ENCODE data around the gene LRP1B. TPM values are rescaled to one million over a fixed set of nuclear protein-coding genes. Genes with fewer than 3 reads are reported as not detected.

LRP1B gene
- polyA plus RNA-seq, 3 donors: 0.77 to 1.1 (median 1.1) TPM

- DNase-seq (ENCODE audit: extremely low read depth in 1 of 11, low read depth in 9 of 11, low spot score in 4 of 11): no peak
Observed at GRCh38 chr2:142008135-142008744, 122.6 kb downstream of the LRP1B start.

GRCh38 chr2:141994066-141994465 lies 136.8 kb downstream of the LRP1B start:
- DNase-seq (ENCODE audit: extremely low read depth in 1 of 11, low read depth in 9 of 11, low spot score in 4 of 11): no peak

GRCh38 chr2:141992695-141993094 lies 138.1 kb downstream of the LRP1B start:
- no peak for DNase-seq (ENCODE audit: extremely low read depth in 1 of 11, low read depth in 9 of 11, low spot score in 4 of 11)

- DNase-seq (ENCODE audit: extremely low read depth in 1 of 11, low read depth in 9 of 11, low spot score in 4 of 11): no peak
Observed at GRCh38 chr2:141968433-141968832, 162.4 kb downstream of the LRP1B start.

- no peak for DNase-seq (ENCODE audit: extremely low read depth in 1 of 11, low read depth in 9 of 11, low spot score in 4 of 11)
Observed at GRCh38 chr2:141967980-141968379, 162.8 kb downstream of the LRP1B start.

- DNase-seq (ENCODE audit: extremely low read depth in 1 of 11, low read depth in 9 of 11, low spot score in 4 of 11): no peak
Observed at GRCh38 chr2:141967503-141967902, 163.3 kb downstream of the LRP1B start.

- no peak for DNase-seq (ENCODE audit: extremely low read depth in 1 of 11, low read depth in 9 of 11, low spot score in 4 of 11)
Observed at GRCh38 chr2:141959941-141960340, 170.9 kb downstream of the LRP1B start.

GRCh38 chr2:141959016-141959415 lies 171.8 kb downstream of the LRP1B start:
- DNase-seq (ENCODE audit: extremely low read depth in 1 of 11, low read depth in 9 of 11, low spot score in 4 of 11): no peak

- no peak for DNase-seq (ENCODE audit: extremely low read depth in 1 of 11, low read depth in 9 of 11, low spot score in 4 of 11)
Observed at GRCh38 chr2:141957827-141958450, 172.9 kb downstream of the LRP1B start.

GRCh38 chr2:141957321-141957720 lies 173.5 kb downstream of the LRP1B start:
- no peak for DNase-seq (ENCODE audit: extremely low read depth in 1 of 11, low read depth in 9 of 11, low spot score in 4 of 11)

- no peak for DNase-seq (ENCODE audit: extremely low read depth in 1 of 11, low read depth in 9 of 11, low spot score in 4 of 11)
Observed at GRCh38 chr2:141947396-141948114, 183.3 kb downstream of the LRP1B start.

GRCh38 chr2:141946016-141946415 lies 184.8 kb downstream of the LRP1B start:
- DNase-seq (ENCODE audit: extremely low read depth in 1 of 11, low read depth in 9 of 11, low spot score in 4 of 11): no peak

- no peak for DNase-seq (ENCODE audit: extremely low read depth in 1 of 11, low read depth in 9 of 11, low spot score in 4 of 11)
Observed at GRCh38 chr2:141943918-141944317, 186.9 kb downstream of the LRP1B start.

GRCh38 chr2:141942006-141942789 lies 188.6 kb downstream of the LRP1B start:
- no peak for DNase-seq (ENCODE audit: extremely low read depth in 1 of 11, low read depth in 9 of 11, low spot score in 4 of 11)

- DNase-seq (ENCODE audit: extremely low read depth in 1 of 11, low read depth in 9 of 11, low spot score in 4 of 11): no peak
Observed at GRCh38 chr2:141941210-141941714, 189.6 kb downstream of the LRP1B start.

GRCh38 chr2:141940709-141941108 lies 190.1 kb downstream of the LRP1B start:
- no peak for DNase-seq (ENCODE audit: extremely low read depth in 1 of 11, low read depth in 9 of 11, low spot score in 4 of 11)

GRCh38 chr2:141933226-141933625 lies 197.6 kb downstream of the LRP1B start:
- no peak for DNase-seq (ENCODE audit: extremely low read depth in 1 of 11, low read depth in 9 of 11, low spot score in 4 of 11)

- DNase-seq (ENCODE audit: extremely low read depth in 1 of 11, low read depth in 9 of 11, low spot score in 4 of 11): no peak
Observed at GRCh38 chr2:141932261-141932660, 198.6 kb downstream of the LRP1B start.

- no peak for DNase-seq (ENCODE audit: extremely low read depth in 1 of 11, low read depth in 9 of 11, low spot score in 4 of 11)
Observed at GRCh38 chr2:141931797-141932196, 199.0 kb downstream of the LRP1B start.

GRCh38 chr2:141930803-141931202 lies 200.0 kb downstream of the LRP1B start:
- DNase-seq (ENCODE audit: extremely low read depth in 1 of 11, low read depth in 9 of 11, low spot score in 4 of 11): no peak
